ENCODE measurements around the gene TARP.

Gene TARP

GRCh38 chr7:38321050-38321449 lies 47.6 kb upstream of the TARP start:
- H3K36me3 Mint-ChIP-seq (ENCODE audit: low read depth) = no peaks in the 10 kb centered on the region
- H3K4me3 Mint-ChIP-seq = no peak overlapping the region
- H3K27me3 Mint-ChIP-seq (ENCODE audit: low read depth) = no peaks in the 10 kb centered on the region
- H3K27ac Mint-ChIP-seq (ENCODE audit: unreplicated experiment) = no peak overlapping the region
- TF ChIP-seq CTCF (conservative IDR thresholded peaks at IDR 0.05) = no peak
- no peak for DNase-seq (ENCODE audit: low read depth, low spot score)
- H3K4me1 Mint-ChIP-seq = no peaks in the 10 kb centered on the region
- H3K9me3 Mint-ChIP-seq = no peaks in the 10 kb centered on the region

GRCh38 chr7:38319873-38320272 lies 46.4 kb upstream of the TARP start:
- TF ChIP-seq CTCF (conservative IDR thresholded peaks at IDR 0.05) = no peak
- H3K27me3 Mint-ChIP-seq (ENCODE audit: low read depth) = no peaks in the 10 kb centered on the region
- H3K27ac Mint-ChIP-seq (ENCODE audit: unreplicated experiment) = no peak overlapping the region
- H3K9me3 Mint-ChIP-seq = no peaks in the 10 kb centered on the region
- H3K4me1 Mint-ChIP-seq = no peaks in the 10 kb centered on the region
- H3K36me3 Mint-ChIP-seq (ENCODE audit: low read depth) = no peaks in the 10 kb centered on the region
- H3K4me3 Mint-ChIP-seq = no peak overlapping the region
- DNase-seq (ENCODE audit: low read depth, low spot score) = no peak

GRCh38 chr7:38318803-38319416 lies 45.5 kb upstream of the TARP start:
- Mint-ChIP-seq H3K4me1 (no peaks in the 10 kb centered on the region), H3K27me3 (ENCODE audit: low read depth) (no peaks in the 10 kb centered on the region), H3K9me3 (no peaks in the 10 kb centered on the region), H3K36me3 (ENCODE audit: low read depth) (no peaks in the 10 kb centered on the region), H3K27ac (ENCODE audit: unreplicated experiment) (no peak overlapping the region), H3K4me3 (no peak overlapping the region)
- TF ChIP-seq CTCF (conservative IDR thresholded peaks at IDR 0.05) = peak; percentile 59
- DNase-seq (ENCODE audit: low read depth, low spot score) = no peak

GRCh38 chr7:38318241-38318640 lies 44.8 kb upstream of the TARP start:
- Mint-ChIP-seq H3K27ac (ENCODE audit: unreplicated experiment) (no peak overlapping the region), H3K9me3 (no peaks in the 10 kb centered on the region), H3K4me3 (no peak overlapping the region), H3K36me3 (ENCODE audit: low read depth) (no peaks in the 10 kb centered on the region), H3K27me3 (ENCODE audit: low read depth) (no peaks in the 10 kb centered on the region), H3K4me1 (no peaks in the 10 kb centered on the region)
- DNase-seq (ENCODE audit: low read depth, low spot score) = no peak
- no peak for TF ChIP-seq CTCF (conservative IDR thresholded peaks at IDR 0.05)

GRCh38 chr7:38317515-38317914 lies 44.1 kb upstream of the TARP start:
- Mint-ChIP-seq H3K27ac (ENCODE audit: unreplicated experiment) (no peak overlapping the region), H3K36me3 (ENCODE audit: low read depth) (no peaks in the 10 kb centered on the region), H3K4me3 (no peak overlapping the region), H3K27me3 (ENCODE audit: low read depth) (no peaks in the 10 kb centered on the region), H3K9me3 (no peaks in the 10 kb centered on the region), H3K4me1 (no peaks in the 10 kb centered on the region)
- TF ChIP-seq CTCF (conservative IDR thresholded peaks at IDR 0.05) = no peak
- DNase-seq (ENCODE audit: low read depth, low spot score) = no peak

Data from neural crest cell (in vitro differentiated cells).